ENCODE measurements around the gene ARHGEF16.

The ARHGEF16 gene

DNA sequence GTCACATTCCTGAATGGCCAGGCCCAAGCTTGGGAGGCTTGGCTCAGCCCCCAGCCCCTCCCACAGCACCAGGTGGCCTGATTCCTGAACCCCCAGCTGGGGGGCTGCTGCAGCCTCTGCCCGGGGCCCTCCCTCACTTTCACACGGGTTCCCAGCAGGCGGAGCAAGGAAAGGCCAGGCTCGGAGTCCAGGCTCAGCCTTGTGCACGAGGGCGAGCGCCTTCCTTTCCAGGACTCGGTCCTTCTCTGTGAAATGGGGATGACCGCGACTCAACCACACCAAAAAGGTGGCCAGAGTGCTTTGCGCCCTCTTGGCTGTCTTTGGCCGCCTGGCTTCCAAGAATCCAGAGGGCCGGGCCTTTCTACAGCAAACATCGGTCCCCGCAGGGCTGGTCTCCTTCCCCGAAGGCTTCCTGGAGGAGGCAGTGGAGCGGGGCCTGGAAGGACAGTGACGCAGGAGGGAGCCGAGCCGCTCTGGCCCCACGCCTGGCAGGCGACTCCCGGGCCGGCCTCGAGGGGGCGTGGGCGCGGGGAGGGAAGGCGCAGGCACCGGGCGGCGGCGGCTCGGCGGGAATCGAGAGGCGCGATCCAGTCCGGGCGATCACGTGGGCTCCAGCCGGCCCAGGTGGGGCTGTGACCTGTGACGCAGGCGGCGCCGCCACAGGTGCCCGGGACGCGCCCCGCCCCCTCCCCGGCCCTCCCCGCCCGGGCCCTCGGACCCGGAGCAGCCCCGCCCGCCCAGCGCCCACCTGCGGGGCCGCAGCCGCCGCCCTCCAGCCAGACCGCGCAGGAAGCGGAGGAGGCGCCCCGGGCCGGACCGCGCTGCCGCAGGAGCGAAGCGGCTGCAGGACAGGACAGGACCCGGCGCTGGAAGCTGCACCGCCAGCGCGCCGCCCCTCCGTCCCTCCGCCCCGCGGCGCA, at the start of gene ARHGEF16:
TSS of gene ARHGEF16 (plus strand) at position 775 of the 920 bp plus-strand sequence. CDS start 8,420 bp downstream, outside the sequence.
- H3K9ac ChIP-seq (ENCODE audit: low read depth, low read length): peak within 1 kb of the TSS; percentile 72
- no peaks in the 10 kb centered on the region for H3K9me3 ChIP-seq (ENCODE audit: control insufficient read depth, insufficient read depth, low read length)
- H3K27me3 ChIP-seq (ENCODE audit: control insufficient read depth, insufficient read depth, low read length): no peaks in the 10 kb centered on the region
- H3K36me3 ChIP-seq (ENCODE audit: control insufficient read depth, insufficient read depth, low read length): peaks cover 10% of the 10 kb centered on the region
- H3K4me1 ChIP-seq (ENCODE audit: control insufficient read depth, insufficient read depth, low read length): peaks cover 18% of the 10 kb centered on the region
- peak within 1 kb of the TSS; percentile 78 for H3K4me3 ChIP-seq (ENCODE audit: low read depth, low read length)
- peak within 1 kb of the TSS; percentile 99 for H3K27ac ChIP-seq (ENCODE audit: low read depth, low read length)

DNA sequence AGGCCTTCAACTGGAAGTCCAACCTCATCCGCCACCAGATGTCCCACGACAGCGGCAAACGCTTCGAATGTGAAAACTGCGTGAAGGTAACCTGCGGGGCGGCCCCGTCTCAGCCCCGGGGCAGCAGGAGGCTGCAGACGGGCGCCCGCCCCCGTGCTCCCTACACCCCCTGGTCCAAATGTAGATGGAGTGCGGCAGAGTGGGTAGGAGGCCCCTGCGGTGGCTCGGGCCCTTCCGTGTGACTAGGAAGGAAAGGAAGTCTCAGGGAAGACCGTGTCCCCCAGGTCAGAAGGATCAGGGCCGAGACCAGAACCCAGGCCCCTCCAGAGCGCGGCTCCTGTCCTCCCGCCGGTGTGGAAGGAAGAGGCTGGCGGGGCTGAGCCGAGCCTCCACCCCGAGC, 49.7 kb upstream of the ARHGEF16 start:
- no peaks in the 10 kb centered on the region for H3K9me3 ChIP-seq (ENCODE audit: control insufficient read depth, insufficient read depth, low read length)
- no peak overlapping the region for H3K27ac ChIP-seq (ENCODE audit: low read depth, low read length)
- no peaks in the 10 kb centered on the region for H3K4me1 ChIP-seq (ENCODE audit: control insufficient read depth, insufficient read depth, low read length)
- H3K36me3 ChIP-seq (ENCODE audit: control insufficient read depth, insufficient read depth, low read length): no peaks in the 10 kb centered on the region
- no peaks in the 10 kb centered on the region for H3K27me3 ChIP-seq (ENCODE audit: control insufficient read depth, insufficient read depth, low read length)
- H3K9ac ChIP-seq (ENCODE audit: low read depth, low read length): no peak overlapping the region
- no peak overlapping the region for H3K4me3 ChIP-seq (ENCODE audit: low read depth, low read length)

DNA sequence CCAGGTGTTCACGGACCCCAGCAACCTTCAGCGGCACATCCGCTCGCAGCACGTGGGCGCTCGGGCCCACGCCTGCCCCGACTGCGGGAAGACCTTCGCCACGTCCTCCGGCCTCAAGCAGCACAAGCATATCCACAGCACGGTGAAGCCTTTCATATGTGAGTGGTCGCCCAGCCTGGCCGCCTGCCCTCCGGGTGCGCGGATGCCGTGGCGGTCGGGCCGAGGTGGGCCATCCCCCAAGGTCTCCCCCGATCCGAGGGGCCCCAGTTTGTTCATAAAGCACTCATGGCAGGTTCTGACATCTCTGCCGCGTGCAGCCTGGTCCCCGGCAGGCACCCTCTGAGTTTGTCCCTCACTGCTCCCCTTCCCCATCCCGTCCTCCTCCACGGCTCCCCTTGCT, 49.0 kb upstream of the ARHGEF16 start:
- Histone ChIP-seq H3K27me3 (ENCODE audit: control insufficient read depth, insufficient read depth, low read length) (no peaks in the 10 kb centered on the region), H3K36me3 (ENCODE audit: control insufficient read depth, insufficient read depth, low read length) (no peaks in the 10 kb centered on the region), H3K27ac (ENCODE audit: low read depth, low read length) (no peak overlapping the region), H3K4me3 (ENCODE audit: low read depth, low read length) (no peak overlapping the region), H3K9me3 (ENCODE audit: control insufficient read depth, insufficient read depth, low read length) (no peaks in the 10 kb centered on the region), H3K9ac (ENCODE audit: low read depth, low read length) (no peak overlapping the region), H3K4me1 (ENCODE audit: control insufficient read depth, insufficient read depth, low read length) (no peaks in the 10 kb centered on the region)

DNA sequence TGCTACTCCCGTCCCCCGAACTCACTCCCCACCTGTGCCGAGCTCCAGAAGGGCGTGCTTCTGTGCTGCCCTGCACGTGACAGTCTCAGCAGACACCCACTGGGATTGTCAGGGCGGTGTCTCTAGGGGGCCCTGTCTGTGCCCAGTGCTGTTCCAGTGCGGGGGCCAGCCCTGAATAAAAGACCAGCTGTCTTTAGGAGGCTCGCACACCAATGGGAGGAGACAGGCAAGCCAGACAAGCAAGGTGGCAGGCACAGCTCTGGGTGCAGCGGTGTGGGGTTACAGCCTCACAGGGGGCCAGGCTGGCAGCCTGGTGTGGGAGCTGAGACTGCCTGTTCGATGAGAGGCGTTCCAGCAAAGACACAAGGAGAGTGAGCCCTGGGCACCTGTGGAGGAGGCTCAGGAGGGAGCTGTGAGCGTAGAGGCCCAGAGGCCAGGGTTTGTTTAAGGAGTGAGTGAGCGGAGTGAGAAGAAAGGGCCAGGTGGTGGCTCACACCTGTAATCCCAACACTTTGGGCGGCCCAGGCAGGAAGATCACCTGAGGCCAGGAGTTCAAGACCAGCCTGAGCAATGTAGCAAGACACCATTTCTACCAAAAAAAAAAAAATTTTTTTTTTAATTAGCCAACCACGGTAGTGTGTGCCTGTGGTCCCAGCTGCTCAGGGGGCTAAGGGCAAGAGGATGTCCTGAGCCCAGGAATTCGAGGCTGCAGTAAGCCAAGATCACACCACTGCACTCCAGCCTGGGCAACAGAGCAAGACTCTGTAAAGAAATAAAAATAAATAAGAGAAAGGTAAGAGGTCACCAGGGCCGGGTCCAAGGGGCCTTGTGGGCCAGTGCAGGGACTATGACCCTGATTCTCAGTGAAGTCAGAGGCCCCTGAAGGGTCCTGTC, 48.2 kb upstream of the ARHGEF16 start:
- Histone ChIP-seq H3K9me3 (ENCODE audit: control insufficient read depth, insufficient read depth, low read length) (no peaks in the 10 kb centered on the region), H3K27me3 (ENCODE audit: control insufficient read depth, insufficient read depth, low read length) (no peaks in the 10 kb centered on the region), H3K4me3 (ENCODE audit: low read depth, low read length) (no peak overlapping the region)

DNA sequence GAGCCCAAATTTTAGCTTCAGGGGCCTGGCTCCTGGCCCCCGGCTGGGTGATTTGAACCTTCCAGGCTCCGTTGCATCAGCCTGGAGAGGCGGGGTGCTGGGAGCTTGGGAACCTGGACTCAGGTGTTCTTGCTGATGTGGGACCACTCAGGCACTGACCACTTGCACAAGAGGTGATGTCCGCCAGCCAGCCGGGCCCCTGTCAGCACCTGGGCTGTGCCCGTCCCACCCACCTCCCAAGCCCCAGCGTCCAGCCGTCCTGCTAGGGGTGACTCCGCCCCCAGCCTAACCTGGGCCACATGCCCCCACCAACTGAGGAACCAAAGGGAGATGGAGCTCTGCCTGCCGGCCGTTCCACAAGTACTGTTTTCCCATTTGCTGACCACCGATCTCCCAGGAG, 47.4 kb upstream of the ARHGEF16 start:
- H3K27me3 ChIP-seq (ENCODE audit: control insufficient read depth, insufficient read depth, low read length): no peaks in the 10 kb centered on the region
- no peaks in the 10 kb centered on the region for H3K4me1 ChIP-seq (ENCODE audit: control insufficient read depth, insufficient read depth, low read length)

More for the DNA sequence above, 48.2 kb upstream of the ARHGEF16 start:
- H3K36me3 ChIP-seq (ENCODE audit: control insufficient read depth, insufficient read depth, low read length): no peaks in the 10 kb centered on the region
- no peak overlapping the region for H3K27ac ChIP-seq (ENCODE audit: low read depth, low read length)
- no peaks in the 10 kb centered on the region for H3K4me1 ChIP-seq (ENCODE audit: control insufficient read depth, insufficient read depth, low read length)
- no peak overlapping the region for H3K9ac ChIP-seq (ENCODE audit: low read depth, low read length)

DNA sequence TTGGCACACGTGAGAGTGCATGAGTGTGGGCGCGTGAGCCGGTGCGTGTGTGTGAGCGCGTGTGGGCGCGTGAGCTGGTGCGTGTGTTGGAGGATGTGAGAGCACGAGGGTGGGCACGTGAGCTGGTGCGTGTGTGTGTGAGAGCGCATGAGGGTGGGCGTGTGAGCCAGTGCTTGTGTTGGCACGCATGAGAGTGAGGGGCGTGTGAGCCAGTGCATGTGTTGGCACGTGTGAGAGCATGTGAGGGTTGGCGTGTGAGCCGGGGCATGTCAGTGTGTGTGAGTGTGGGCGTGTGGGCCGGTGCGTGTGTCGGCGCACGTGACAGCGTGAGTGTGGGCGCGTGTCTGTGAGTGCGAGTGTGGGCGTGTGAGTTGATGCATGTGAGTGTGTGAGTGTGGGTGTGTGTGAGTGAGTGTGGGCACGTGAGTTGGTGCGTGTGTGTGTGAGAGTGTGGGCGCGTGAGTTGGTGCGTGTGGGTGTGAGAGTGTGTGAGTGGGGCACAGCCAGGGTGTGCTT, 45.7 kb upstream of the ARHGEF16 start:
- Histone ChIP-seq H3K9ac (ENCODE audit: low read depth, low read length) (no peak overlapping the region), H3K27ac (ENCODE audit: low read depth, low read length) (no peak overlapping the region), H3K27me3 (ENCODE audit: control insufficient read depth, insufficient read depth, low read length) (no peaks in the 10 kb centered on the region), H3K4me1 (ENCODE audit: control insufficient read depth, insufficient read depth, low read length) (no peaks in the 10 kb centered on the region), H3K4me3 (ENCODE audit: low read depth, low read length) (no peak overlapping the region), H3K36me3 (ENCODE audit: control insufficient read depth, insufficient read depth, low read length) (no peaks in the 10 kb centered on the region), H3K9me3 (ENCODE audit: control insufficient read depth, insufficient read depth, low read length) (no peaks in the 10 kb centered on the region)

More for the DNA sequence above, 47.4 kb upstream of the ARHGEF16 start:
- H3K9ac ChIP-seq (ENCODE audit: low read depth, low read length): no peak overlapping the region
- no peaks in the 10 kb centered on the region for H3K9me3 ChIP-seq (ENCODE audit: control insufficient read depth, insufficient read depth, low read length)
- no peak overlapping the region for H3K4me3 ChIP-seq (ENCODE audit: low read depth, low read length)
- H3K27ac ChIP-seq (ENCODE audit: low read depth, low read length): no peak overlapping the region
- H3K36me3 ChIP-seq (ENCODE audit: control insufficient read depth, insufficient read depth, low read length): no peaks in the 10 kb centered on the region

DNA sequence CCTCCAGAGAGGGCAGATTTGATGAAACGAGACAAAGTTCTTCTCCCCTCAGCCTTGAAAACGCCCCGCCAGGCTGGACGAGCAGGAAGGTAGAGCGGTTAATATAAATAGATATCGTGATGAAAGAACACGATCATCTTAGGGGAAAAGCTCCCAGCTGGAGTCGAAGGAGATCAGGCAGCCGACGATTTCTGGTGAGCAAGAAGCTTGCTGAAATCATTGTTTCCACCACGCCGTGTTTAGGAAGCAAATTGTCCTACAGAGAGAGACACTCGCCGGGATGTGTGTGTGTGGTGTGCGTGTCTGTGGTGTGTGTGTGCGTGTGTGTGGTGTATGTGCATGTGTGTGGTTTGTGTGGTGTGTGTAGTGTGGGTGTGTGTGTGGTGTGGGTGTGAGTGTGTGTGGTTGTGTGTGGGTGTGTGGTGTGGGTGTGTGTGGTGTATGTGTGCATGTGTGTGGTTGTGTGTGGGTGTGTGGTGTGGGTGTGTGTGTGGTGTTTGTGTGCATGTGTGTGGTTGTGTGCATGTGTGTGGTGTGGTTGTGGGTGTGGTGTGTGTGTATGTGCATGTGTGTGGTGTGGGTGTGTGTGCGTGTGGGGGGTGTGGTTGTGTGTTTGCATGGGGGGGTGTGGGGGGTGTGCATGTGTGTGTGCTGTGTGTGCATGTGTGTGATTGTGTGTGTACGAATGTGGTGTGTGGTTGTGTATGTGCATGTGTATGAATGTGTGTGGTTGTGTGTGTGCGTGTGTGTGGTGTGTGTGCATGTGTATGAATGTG, 44.9 kb upstream of the ARHGEF16 start:
- no peak overlapping the region for H3K27ac ChIP-seq (ENCODE audit: low read depth, low read length)
- H3K27me3 ChIP-seq (ENCODE audit: control insufficient read depth, insufficient read depth, low read length): no peaks in the 10 kb centered on the region
- H3K4me3 ChIP-seq (ENCODE audit: low read depth, low read length): no peak overlapping the region
- no peak overlapping the region for H3K9ac ChIP-seq (ENCODE audit: low read depth, low read length)
- H3K9me3 ChIP-seq (ENCODE audit: control insufficient read depth, insufficient read depth, low read length): no peaks in the 10 kb centered on the region
- no peaks in the 10 kb centered on the region for H3K4me1 ChIP-seq (ENCODE audit: control insufficient read depth, insufficient read depth, low read length)
- no peaks in the 10 kb centered on the region for H3K36me3 ChIP-seq (ENCODE audit: control insufficient read depth, insufficient read depth, low read length)

DNA sequence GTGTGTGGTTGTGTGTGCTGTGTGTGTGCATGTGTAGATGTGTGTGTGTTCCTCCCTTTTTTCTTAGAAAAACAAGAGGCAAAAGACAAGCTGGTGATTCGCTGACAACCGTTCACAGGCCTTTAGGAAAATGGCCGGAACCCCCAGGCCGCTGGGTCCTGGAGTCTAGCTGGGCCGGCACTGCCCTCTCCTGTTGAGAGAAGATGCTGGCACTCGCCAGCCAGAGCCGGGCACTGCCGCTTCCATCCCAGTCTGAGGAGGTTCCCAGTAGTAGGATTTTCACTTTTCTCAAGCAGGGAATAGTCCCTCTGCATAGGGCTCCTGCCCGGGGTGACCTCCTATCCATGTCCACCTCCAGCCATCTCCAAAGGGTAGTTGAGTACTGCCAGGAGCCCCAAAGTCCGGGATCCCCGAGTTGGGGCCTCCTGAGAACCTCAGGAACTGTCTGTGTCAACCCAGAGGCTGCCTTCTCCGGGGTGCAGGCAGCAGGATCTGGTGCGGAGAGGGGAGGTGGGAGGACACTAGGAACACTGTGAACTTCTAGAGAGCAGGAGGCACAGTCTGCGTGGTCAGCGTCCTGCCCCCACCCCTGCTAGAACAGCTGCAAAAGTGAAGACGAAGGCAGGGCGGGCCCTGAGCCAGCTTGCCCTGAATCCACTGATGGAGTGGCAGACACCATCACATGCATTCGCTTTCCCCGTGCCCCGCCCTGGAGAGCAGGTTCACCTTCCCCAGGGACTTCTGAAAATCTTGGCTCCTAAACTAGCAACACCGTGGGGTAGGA, 44.1 kb upstream of the ARHGEF16 start:
- H3K36me3 ChIP-seq (ENCODE audit: control insufficient read depth, insufficient read depth, low read length): no peaks in the 10 kb centered on the region
- no peaks in the 10 kb centered on the region for H3K9me3 ChIP-seq (ENCODE audit: control insufficient read depth, insufficient read depth, low read length)
- no peaks in the 10 kb centered on the region for H3K27me3 ChIP-seq (ENCODE audit: control insufficient read depth, insufficient read depth, low read length)
- H3K4me3 ChIP-seq (ENCODE audit: low read depth, low read length): no peak overlapping the region
- H3K27ac ChIP-seq (ENCODE audit: low read depth, low read length): no peak overlapping the region
- no peak overlapping the region for H3K9ac ChIP-seq (ENCODE audit: low read depth, low read length)
- no peaks in the 10 kb centered on the region for H3K4me1 ChIP-seq (ENCODE audit: control insufficient read depth, insufficient read depth, low read length)

DNA sequence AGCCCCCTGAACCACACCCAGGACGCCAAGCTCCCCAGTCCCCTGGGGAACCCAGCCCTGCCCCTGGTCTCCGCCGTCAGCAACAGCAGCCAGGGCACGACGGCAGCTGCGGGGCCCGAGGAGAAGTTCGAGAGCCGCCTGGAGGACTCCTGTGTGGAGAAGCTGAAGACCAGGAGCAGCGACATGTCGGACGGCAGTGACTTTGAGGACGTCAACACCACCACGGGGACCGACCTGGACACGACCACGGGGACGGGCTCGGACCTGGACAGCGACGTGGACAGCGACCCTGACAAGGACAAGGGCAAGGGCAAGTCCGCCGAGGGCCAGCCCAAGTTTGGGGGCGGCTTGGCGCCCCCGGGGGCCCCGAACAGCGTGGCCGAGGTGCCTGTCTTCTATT, 42.7 kb upstream of the ARHGEF16 start:
- no peak overlapping the region for H3K9ac ChIP-seq (ENCODE audit: low read depth, low read length)
- H3K4me3 ChIP-seq (ENCODE audit: low read depth, low read length): no peak overlapping the region
- H3K27me3 ChIP-seq (ENCODE audit: control insufficient read depth, insufficient read depth, low read length): no peaks in the 10 kb centered on the region
- H3K4me1 ChIP-seq (ENCODE audit: control insufficient read depth, insufficient read depth, low read length): no peaks in the 10 kb centered on the region
- no peak overlapping the region for H3K27ac ChIP-seq (ENCODE audit: low read depth, low read length)
- no peaks in the 10 kb centered on the region for H3K36me3 ChIP-seq (ENCODE audit: control insufficient read depth, insufficient read depth, low read length)
- peaks cover 2% of the 10 kb centered on the region for H3K9me3 ChIP-seq (ENCODE audit: control insufficient read depth, insufficient read depth, low read length)

DNA sequence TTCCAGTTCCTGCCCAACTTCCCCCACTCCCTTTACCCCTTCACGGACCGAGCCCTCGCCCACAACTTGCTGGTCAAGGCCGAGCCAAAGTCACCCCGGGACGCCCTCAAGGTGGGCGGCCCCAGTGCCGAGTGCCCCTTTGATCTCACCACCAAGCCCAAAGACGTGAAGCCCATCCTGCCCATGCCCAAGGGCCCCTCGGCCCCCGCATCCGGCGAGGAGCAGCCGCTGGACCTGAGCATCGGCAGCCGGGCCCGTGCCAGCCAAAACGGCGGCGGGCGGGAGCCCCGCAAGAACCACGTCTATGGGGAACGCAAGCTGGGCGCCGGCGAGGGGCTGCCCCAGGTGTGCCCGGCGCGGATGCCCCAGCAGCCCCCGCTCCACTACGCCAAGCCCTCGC, 42.1 kb upstream of the ARHGEF16 start:
- no peaks in the 10 kb centered on the region for H3K27me3 ChIP-seq (ENCODE audit: control insufficient read depth, insufficient read depth, low read length)
- H3K9ac ChIP-seq (ENCODE audit: low read depth, low read length): no peak overlapping the region
- H3K4me3 ChIP-seq (ENCODE audit: low read depth, low read length): no peak overlapping the region
- H3K4me1 ChIP-seq (ENCODE audit: control insufficient read depth, insufficient read depth, low read length): no peaks in the 10 kb centered on the region
- H3K9me3 ChIP-seq (ENCODE audit: control insufficient read depth, insufficient read depth, low read length): peaks cover 7% of the 10 kb centered on the region
- H3K27ac ChIP-seq (ENCODE audit: low read depth, low read length): no peak overlapping the region
- H3K36me3 ChIP-seq (ENCODE audit: control insufficient read depth, insufficient read depth, low read length): no peaks in the 10 kb centered on the region

Data from HUES48 (cell line).